HCT116 (cell line): ENCODE measurements around the gene FGF16.

ENCODE experiments used
- CBX3 ChIP-seq: IDR thresholded peaks from 2 replicates; pipeline ENCODE4 v1.6.1; 2012; ENCODE audit warnings: low read depth
- CTCF ChIP-seq, 3 experiments: fragments of 200-600 bp in 1 of 3; sonication (generic) in 1 of 3; IDR thresholded peaks in 2 of 3; conservative IDR thresholded peaks in 1 of 3; 2 replicates each; pipeline ENCODE4 v1.5.1; 2012 to 2017; ENCODE audit warnings: low read depth in 2 of 3, low read length in 2 of 3, antibody characterized with exemption in 1 of 3, borderline replicate concordance in 1 of 3, control low read depth in 1 of 3, mild to moderate bottlenecking in 1 of 3, mixed read lengths in 1 of 3, mixed run types in 1 of 3, moderate library complexity in 1 of 3; ENCODE audit not compliant: insufficient read depth in 1 of 3
- ELF1 ChIP-seq: IDR thresholded peaks from 2 replicates; pipeline ENCODE4 v1.6.1; 2012; ENCODE audit warnings: low read depth, borderline replicate concordance
- EZH2 ChIP-seq: fragments of 200-600 bp; sonication (generic); IDR thresholded peaks from 2 replicates; pipeline ENCODE4 v1.6.1; 2017; ENCODE audit warnings: antibody characterized with exemption, mixed run types
- EZH2phosphoT487 ChIP-seq: fragments of 200-600 bp; IDR thresholded peaks from 2 replicates; pipeline ENCODE4 v1.6.1; 2018; ENCODE audit warnings: antibody characterized with exemption, borderline replicate concordance
- JUND ChIP-seq: IDR thresholded peaks from 2 replicates; pipeline ENCODE4 v1.6.1; 2012
- POLR2A ChIP-seq: IDR thresholded peaks from 2 replicates; pipeline ENCODE4 v1.7.0; 2011; ENCODE audit warnings: borderline replicate concordance; ENCODE audit not compliant: insufficient read depth, insufficient read length; ENCODE audit errors: extremely low read depth
- POLR2AphosphoS5 ChIP-seq: IDR thresholded peaks from 2 replicates; pipeline ENCODE4 v1.6.1; 2011; ENCODE audit warnings: mild to moderate bottlenecking, low read depth, low read length, moderate library complexity
- RAD21 ChIP-seq: IDR thresholded peaks from 2 replicates; pipeline ENCODE4 v1.6.1; 2012; ENCODE audit warnings: low read depth, mild to moderate bottlenecking
- SP1 ChIP-seq: IDR thresholded peaks from 2 replicates; pipeline ENCODE4 v1.6.1; 2012; ENCODE audit warnings: low read depth
- TCF7L2 ChIP-seq: IDR thresholded peaks from 2 replicates; pipeline ENCODE4 v1.7.0; 2011; ENCODE audit warnings: borderline replicate concordance, inconsistent platforms; ENCODE audit not compliant: insufficient read depth, insufficient read length; ENCODE audit errors: extremely low read depth
- ZFX ChIP-seq: fragments of 450-650 bp; IDR thresholded peaks from 2 replicates; pipeline ENCODE4 v1.6.1; 2017
- ZNF274 ChIP-seq: fragments of 200-500 bp; sonication (Bioruptor generic); IDR thresholded peaks from 2 replicates; pipeline ENCODE4 v1.6.1; 2014; ENCODE audit warnings: mild to moderate bottlenecking, low read depth, low read length, inconsistent platforms

- TF ChIP-seq POLR2A (no peak), CTCF (IDR thresholded peaks at IDR 0.05 in 2 of 3, conservative IDR thresholded peaks at IDR 0.05 in 1 of 3; ENCODE audit: borderline replicate concordance in 1 of 3, insufficient read depth in 1 of 3, low read depth in 2 of 3, low read length in 2 of 3) (no peak), POLR2AphosphoS5 (no peak), SP1 (no peak), CBX3 (no peak), RAD21 (no peak), EZH2phosphoT487 (no peak), ZFX (no peak), JUND (no peak), TCF7L2 (no peak), ZNF274 (no peak), ELF1 (no peak), EZH2 (no peak)
Measured at GRCh38 chrX:77412631-77413030, 34.6 kb upstream of the FGF16 start.
